ENCODE data around the gene VPS51. TPM values are rescaled to one million over a fixed set of nuclear protein-coding genes. Genes with fewer than 3 reads are reported as not detected.

The VPS51 gene
- total and polyA plus RNA-seq, 2 of the 4 experiments (the other 2 are of a cell fraction), result 56.3 to 113 TPM

- in situ Hi-C loops (cut with MboI; ENCODE audit: low sequenced_read_pairs), result no loop called here
Measured at GRCh38 chr11:65058012-65058411, 38.0 kb upstream of the VPS51 start.

More at GRCh38 chr11:65058012-65058411, 38.0 kb upstream of the VPS51 start:
- no peak overlapping the region for H4K5ac ChIP-seq (ENCODE audit: low read depth, low read length)
- H3K79me1 ChIP-seq (ENCODE audit: low read depth in 1 of 2, low read length in 2 of 2), result no peaks in the 10 kb centered on the region
- no peaks in the 10 kb centered on the region for H3K36me3 ChIP-seq (ENCODE audit: control insufficient read depth, insufficient read depth, low read length)
- H3K4ac ChIP-seq (ENCODE audit: low read depth, low read length), result no peak overlapping the region
- 69% methylated on average over 7 of the region's 13 CpGs; no CpG with 5 or more reads in 1 of the 2 experiments for WGBS, 2 experiments (ENCODE audit: extremely low coverage in 2 of 2, insufficient read length in 1 of 2)
- no peak overlapping the region for H3K23ac ChIP-seq (ENCODE audit: low read depth, low read length)
- intact Hi-C loops (cut with micrococcal nuclease) (no loop called here), dilution Hi-C loops (cut with HindIII; ENCODE audit: low sequenced_read_pairs, unreplicated experiment) (no loop called here)
- H2BK20ac ChIP-seq (ENCODE audit: low read depth, low read length), result no peak overlapping the region
- no peak overlapping the region for H2AK9ac ChIP-seq (replicated peaks; ENCODE audit: low read depth, low read length, poor library complexity)
- no peaks in the 10 kb centered on the region for H4K20me1 ChIP-seq (ENCODE audit: insufficient read depth, low read length)
- TF ChIP-seq RAD21 (IDR thresholded peaks at IDR 0.05; ENCODE audit: low read length) (no peak), FOS (IDR thresholded peaks at IDR 0.05; ENCODE audit: low read depth, low read length) (no peak), NFE2L2 (IDR thresholded peaks at IDR 0.05; ENCODE audit: low read depth, low read length) (no peak), CEBPB (IDR thresholded peaks at IDR 0.05; ENCODE audit: low read depth, low read length) (no peak), BHLHE40 (IDR thresholded peaks at IDR 0.05; ENCODE audit: low read depth, low read length) (no peak), RFX5 (IDR thresholded peaks at IDR 0.05; ENCODE audit: low read depth, low read length) (no peak), POLR2A (IDR thresholded peaks at IDR 0.05; ENCODE audit: low read depth, low read length) (no peak), MAZ (IDR thresholded peaks at IDR 0.05; ENCODE audit: borderline replicate concordance, low read depth, low read length) (no peak), USF2 (IDR thresholded peaks at IDR 0.05; ENCODE audit: low read depth, low read length) (no peak), SMC3 (IDR thresholded peaks at IDR 0.05; ENCODE audit: low read depth, low read length) (no peak)
- no peak overlapping the region for H2BK5ac ChIP-seq (ENCODE audit: low read depth, low read length, poor library complexity, severe bottlenecking)
- H3K27ac ChIP-seq (ENCODE audit: insufficient read depth, low read length), result no peak overlapping the region
- POLR2A ChIA-PET (ENCODE audit: unreplicated experiment), result no interaction called here
- H3K9ac ChIP-seq (ENCODE audit: low read depth, low read length), result no peak overlapping the region
- no peak overlapping the region for H4K8ac ChIP-seq (ENCODE audit: low read depth in 2 of 2, low read length in 2 of 2)
- H3K4me3 ChIP-seq (ENCODE audit: insufficient read depth, low read depth, low read length), result no peak overlapping the region
- H3K9me1 ChIP-seq (ENCODE audit: insufficient read depth, low read length), result peaks cover 5% of the 10 kb centered on the region; the same call in 1 of the 2 replicates
- H3K4me1 ChIP-seq (ENCODE audit: control insufficient read depth, insufficient read depth, low read length), result no peaks in the 10 kb centered on the region
- no peak overlapping the region for H2AK5ac ChIP-seq (ENCODE audit: low read depth, low read length)
- no peak overlapping the region for H2BK120ac ChIP-seq (ENCODE audit: low read depth, low read length)
- H3K18ac ChIP-seq (ENCODE audit: low read depth, low read length), result no peak overlapping the region
- peaks cover 22% of the 10 kb centered on the region; the same call in 1 of the 2 replicates for H3K27me3 ChIP-seq (ENCODE audit: control insufficient read depth, insufficient read depth, low read length)
- no TSS peak for BruUV-seq (replicated peaks)
- CTCF ChIA-PET, result interaction anchor here (1.0 kb wide), 1 partner anchor 15 kb away, joined by 3 read pairs; no protein-coding TSS in a partner anchor
- ATAC-seq (ENCODE audit: low read depth) (no peak), DNase-seq (no peak)
- H3K9me3 ChIP-seq (ENCODE audit: control insufficient read depth, insufficient read depth, low read length), result no peaks in the 10 kb centered on the region
- H3K4me2 ChIP-seq (ENCODE audit: low read depth, low read length), result no peak overlapping the region
- H3K56ac ChIP-seq (ENCODE audit: extremely low read depth, insufficient read depth, low read length), result no peak overlapping the region
- no peak overlapping the region for H2BK15ac ChIP-seq (ENCODE audit: low read depth, low read length)
- no peak overlapping the region for H2AFZ ChIP-seq (replicated peaks; ENCODE audit: low read length, poor library complexity)
- H3K14ac ChIP-seq (replicated peaks; ENCODE audit: low read depth, low read length), result no peak overlapping the region
- H4K91ac ChIP-seq (ENCODE audit: insufficient read depth, low read depth, low read length), result no peak overlapping the region

All from IMR-90 (cell line).